GM23248 (cell line): ENCODE data around the gene CELA2B.

Source experiments
- EZH2 ChIP-seq: fragments of 200-600 bp; sonication (generic); IDR thresholded peaks from 2 replicates; pipeline ENCODE4 v1.6.1; 2018; ENCODE audit warnings: antibody characterized with exemption, mild to moderate bottlenecking; ENCODE audit not compliant: insufficient read depth, poor library complexity, severe bottlenecking
- EZH2phosphoT487 ChIP-seq: fragments of 200-600 bp; sonication (generic); IDR thresholded peaks from 2 replicates; pipeline ENCODE4 v1.6.1; 2018; ENCODE audit warnings: antibody characterized with exemption, moderate library complexity, mild to moderate bottlenecking, low read depth; ENCODE audit not compliant: insufficient read depth

DNA sequence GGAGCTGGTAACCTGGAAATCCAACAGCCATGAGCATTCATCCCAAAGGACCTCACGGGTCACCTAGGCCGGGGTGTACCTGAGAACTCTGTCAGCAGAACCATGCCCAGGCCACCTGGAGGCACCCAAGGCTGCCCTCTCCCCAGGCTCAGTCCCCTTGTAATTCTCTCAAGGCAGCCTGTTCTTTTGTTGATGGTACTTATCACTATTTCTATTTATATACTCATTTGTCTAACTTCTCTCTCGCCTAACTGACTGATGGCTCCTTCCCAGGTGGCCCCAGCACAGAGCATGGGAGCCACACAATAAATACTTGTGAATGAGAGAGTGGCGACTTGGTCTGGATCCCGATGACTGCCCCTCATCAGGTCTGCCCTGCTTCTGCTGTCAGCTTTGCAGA, 31.4 kb downstream of the CELA2B start:
- TF ChIP-seq EZH2 (no peak), EZH2phosphoT487 (no peak)
